ENCODE results near the gene GGTLC2.

The GGTLC2 gene

GRCh38 chr22:22691716-22692701 lies 47.6 kb downstream of the GGTLC2 start:
- in situ Hi-C loops (cut with MboI; ENCODE audit: low sequenced_read_pairs, unreplicated experiment) = loop anchor here (25.0 kb wide), 1 partner anchor 105 kb away; no protein-coding TSS in a partner anchor
- DNase-seq (ENCODE audit: low spot score) = no peak
- TF ChIP-seq, protein P1, sequence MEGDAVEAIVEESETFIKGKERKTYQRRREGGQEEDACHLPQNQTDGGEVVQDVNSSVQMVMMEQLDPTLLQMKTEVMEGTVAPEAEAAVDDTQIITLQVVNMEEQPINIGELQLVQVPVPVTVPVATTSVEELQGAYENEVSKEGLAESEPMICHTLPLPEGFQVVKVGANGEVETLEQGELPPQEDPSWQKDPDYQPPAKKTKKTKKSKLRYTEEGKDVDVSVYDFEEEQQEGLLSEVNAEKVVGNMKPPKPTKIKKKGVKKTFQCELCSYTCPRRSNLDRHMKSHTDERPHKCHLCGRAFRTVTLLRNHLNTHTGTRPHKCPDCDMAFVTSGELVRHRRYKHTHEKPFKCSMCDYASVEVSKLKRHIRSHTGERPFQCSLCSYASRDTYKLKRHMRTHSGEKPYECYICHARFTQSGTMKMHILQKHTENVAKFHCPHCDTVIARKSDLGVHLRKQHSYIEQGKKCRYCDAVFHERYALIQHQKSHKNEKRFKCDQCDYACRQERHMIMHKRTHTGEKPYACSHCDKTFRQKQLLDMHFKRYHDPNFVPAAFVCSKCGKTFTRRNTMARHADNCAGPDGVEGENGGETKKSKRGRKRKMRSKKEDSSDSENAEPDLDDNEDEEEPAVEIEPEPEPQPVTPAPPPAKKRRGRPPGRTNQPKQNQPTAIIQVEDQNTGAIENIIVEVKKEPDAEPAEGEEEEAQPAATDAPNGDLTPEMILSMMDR (IDR thresholded peaks at IDR 0.05; ENCODE audit: borderline replicate concordance, control extremely low read depth, extremely low read depth, insufficient read depth, missing control alignments) = no peak

GRCh38 chr22:22692707-22693530 lies 48.5 kb downstream of the GGTLC2 start:
- peak; percentile 63 for DNase-seq (ENCODE audit: low spot score)
- in situ Hi-C loops (cut with MboI; ENCODE audit: low sequenced_read_pairs, unreplicated experiment) = loop anchor here (25.0 kb wide), 1 partner anchor 106 kb away; no protein-coding TSS in a partner anchor
- TF ChIP-seq, protein P1 (IDR thresholded peaks at IDR 0.05; ENCODE audit: borderline replicate concordance, control extremely low read depth, extremely low read depth, insufficient read depth, missing control alignments) = peak; percentile 78

GRCh38 chr22:22693531-22693884 lies 49.1 kb downstream of the GGTLC2 start:
- TF ChIP-seq, protein P1 (IDR thresholded peaks at IDR 0.05; ENCODE audit: borderline replicate concordance, control extremely low read depth, extremely low read depth, insufficient read depth, missing control alignments) = no peak
- no peak for DNase-seq (ENCODE audit: low spot score)
- in situ Hi-C loops (cut with MboI; ENCODE audit: low sequenced_read_pairs, unreplicated experiment) = loop anchor here (25.0 kb wide), 1 partner anchor 106 kb away; no protein-coding TSS in a partner anchor

DNA sequence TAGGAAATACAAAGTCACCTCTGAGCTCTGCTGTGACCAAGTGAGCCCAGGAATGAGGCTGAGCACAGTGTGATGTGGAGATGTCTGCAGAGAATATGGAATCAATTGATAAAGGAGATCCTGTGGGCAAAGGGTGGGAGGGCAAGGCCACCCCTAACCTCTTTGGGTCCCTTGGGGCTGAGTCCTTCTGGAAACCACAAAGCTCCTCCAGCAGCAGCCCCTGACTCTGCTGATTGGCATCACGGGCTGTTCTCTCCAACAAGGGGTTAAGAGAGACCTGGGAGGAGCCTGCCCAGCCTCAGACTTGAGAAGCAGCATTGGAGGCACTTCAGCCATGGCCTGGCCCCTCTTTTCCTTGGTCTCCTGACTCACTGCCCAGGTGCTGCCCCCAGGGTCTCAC lies 49.7 kb downstream of the GGTLC2 start:
- in situ Hi-C loops (cut with MboI; ENCODE audit: low sequenced_read_pairs, unreplicated experiment) = loop anchor here (25.0 kb wide), 1 partner anchor 107 kb away; no protein-coding TSS in a partner anchor
- TF ChIP-seq, protein P1 (IDR thresholded peaks at IDR 0.05; ENCODE audit: borderline replicate concordance, control extremely low read depth, extremely low read depth, insufficient read depth, missing control alignments) = no peak
- no peak for DNase-seq (ENCODE audit: low spot score)

GRCh38 chr22:22696104-22696503 lies 51.7 kb downstream of the GGTLC2 start:
- DNase-seq (ENCODE audit: low spot score) = no peak
- TF ChIP-seq, protein P1 (IDR thresholded peaks at IDR 0.05; ENCODE audit: borderline replicate concordance, control extremely low read depth, extremely low read depth, insufficient read depth, missing control alignments) = no peak
- in situ Hi-C loops (cut with MboI; ENCODE audit: low sequenced_read_pairs, unreplicated experiment) = loop anchor here (25.0 kb wide), 1 partner anchor 109 kb away; no protein-coding TSS in a partner anchor

Measured in GM13976 (cell line).